Central memory CD4-positive, alpha-beta T cell (primary cell): ENCODE results near the gene FKRP.

ENCODE experiments used
- DNase-seq: peaks from one replicate; pipeline ENCODE4 v3.0.0; 2022

FKRP gene

DNA sequence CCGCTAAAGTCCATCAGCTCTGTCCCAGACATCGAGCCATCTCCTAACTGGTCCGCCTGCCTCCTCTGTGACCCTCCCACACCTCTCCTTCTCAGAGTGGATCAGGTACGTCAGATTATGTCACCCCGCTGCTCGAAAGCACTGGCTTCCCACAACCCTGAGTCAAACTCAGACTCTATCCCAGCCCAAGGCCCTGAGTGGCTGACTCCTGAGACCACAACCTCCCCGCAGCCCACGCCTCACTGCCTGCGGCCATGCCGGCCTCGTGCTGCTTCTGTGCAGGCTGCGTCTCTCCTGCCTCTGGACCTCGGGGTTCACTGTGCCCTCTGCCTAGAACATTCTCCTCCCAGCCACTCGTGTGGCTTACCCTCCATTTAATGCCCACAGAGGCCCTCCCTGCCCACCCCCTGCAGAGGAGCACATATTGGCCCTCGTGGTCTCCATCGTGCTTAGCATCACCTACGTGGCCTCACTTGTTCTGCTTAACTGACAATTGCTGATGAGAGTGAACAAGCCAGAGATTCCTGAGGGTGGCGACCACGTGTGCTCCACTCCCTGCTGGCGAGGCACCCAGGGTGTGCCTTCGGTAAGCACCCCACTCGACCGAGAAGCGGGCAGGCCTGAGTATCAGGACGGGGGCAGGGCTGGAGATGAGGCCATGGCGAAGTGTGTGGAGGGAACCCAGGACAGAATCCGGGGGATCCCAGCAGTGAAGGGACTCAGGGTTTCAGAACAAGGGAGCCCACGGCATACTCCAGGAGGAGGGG is 13.5 kb upstream of the FKRP start:
- DNase-seq, result no peak

GRCh38 chr19:46732966-46733689 is 12.7 kb upstream of the FKRP start:
- no peak for DNase-seq

GRCh38 chr19:46733690-46734292 is 12.1 kb upstream of the FKRP start:
- DNase-seq, result no peak

DNA sequence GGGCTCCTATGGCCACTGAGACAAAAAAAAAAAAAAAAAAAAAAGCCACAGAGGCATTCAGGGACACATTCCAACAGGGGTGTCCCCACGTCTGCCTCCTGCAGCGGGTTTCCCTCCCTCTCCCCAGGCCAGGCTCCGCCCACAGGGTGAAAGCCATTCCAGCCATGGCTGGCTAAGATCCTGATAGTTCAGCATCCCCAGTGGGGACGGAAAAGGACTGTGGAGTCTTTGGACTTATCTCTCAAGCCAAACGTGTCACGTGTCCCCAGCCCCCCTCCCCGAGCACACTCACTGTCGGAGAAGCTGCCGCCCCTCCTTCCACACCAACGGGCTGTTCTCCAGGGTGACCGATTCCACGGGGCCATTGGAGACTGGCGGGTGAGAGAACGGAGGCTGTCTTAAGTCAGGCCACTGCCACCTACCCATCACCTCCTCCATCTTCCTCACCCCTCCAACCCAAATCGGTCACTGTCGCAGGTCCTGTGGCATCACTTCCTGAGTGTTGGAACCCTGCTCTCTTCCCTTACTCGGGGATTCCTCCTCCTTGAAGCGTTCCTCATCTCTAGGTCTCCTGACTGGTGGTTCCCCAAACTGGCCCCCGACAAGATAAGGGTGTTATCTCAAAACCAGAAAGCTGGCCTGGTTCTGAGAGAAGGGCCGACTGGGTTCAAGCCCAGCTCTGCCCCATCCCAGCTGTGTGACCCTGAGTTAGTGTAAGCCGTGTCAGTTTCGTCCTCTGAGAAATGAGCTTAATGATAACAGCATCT is 9.1 kb upstream of the FKRP start:
- DNase-seq, result no peak

DNA sequence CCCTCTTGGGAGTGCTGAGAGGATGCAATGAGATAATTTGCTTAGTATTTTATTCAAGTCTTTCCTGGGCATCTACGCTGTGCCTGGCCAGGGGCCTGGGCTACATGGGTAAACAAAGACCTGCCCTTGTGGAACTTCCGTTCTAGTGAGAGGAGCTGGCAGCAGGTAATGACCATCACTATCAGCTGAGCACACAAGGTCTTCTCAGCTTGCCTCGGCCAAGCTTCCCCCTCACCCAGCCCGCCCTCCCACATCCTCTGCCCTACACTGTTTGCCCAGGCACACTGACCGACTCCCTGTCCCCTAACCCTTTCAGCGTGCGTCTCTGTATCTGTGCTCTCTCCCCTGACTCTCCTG is 8.6 kb upstream of the FKRP start:
- DNase-seq, result no peak

DNA sequence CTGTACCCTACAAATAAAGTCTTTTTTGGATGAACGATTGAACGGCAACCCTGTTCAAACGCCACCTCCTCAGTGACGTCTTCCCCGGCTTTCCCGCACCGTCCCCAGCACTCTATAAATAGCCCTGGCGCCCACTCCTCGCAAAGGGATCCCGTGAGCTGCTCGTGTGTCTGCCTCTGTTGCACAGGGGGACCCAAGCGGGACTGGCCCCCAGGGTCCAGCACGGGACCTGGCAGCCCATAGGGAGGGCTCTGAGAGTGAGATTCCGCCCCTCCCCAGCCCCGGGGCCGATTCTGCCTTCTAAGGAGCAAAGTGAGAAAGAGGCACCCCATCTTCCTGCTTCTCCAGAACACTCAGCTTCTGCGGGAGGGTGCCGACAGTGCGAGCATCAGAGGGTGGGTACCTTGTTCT is 8.1 kb upstream of the FKRP start:
- DNase-seq, result no peak

- no peak for DNase-seq
These were observed 6.5 kb upstream of the FKRP start for GRCh38 chr19:46739290-46739771.

- no peak for DNase-seq
These were observed 4.4 kb upstream of the FKRP start for GRCh38 chr19:46741447-46741846.

GRCh38 chr19:46742926-46743480 is 2.9 kb upstream of the FKRP start:
- no peak for DNase-seq

DNA sequence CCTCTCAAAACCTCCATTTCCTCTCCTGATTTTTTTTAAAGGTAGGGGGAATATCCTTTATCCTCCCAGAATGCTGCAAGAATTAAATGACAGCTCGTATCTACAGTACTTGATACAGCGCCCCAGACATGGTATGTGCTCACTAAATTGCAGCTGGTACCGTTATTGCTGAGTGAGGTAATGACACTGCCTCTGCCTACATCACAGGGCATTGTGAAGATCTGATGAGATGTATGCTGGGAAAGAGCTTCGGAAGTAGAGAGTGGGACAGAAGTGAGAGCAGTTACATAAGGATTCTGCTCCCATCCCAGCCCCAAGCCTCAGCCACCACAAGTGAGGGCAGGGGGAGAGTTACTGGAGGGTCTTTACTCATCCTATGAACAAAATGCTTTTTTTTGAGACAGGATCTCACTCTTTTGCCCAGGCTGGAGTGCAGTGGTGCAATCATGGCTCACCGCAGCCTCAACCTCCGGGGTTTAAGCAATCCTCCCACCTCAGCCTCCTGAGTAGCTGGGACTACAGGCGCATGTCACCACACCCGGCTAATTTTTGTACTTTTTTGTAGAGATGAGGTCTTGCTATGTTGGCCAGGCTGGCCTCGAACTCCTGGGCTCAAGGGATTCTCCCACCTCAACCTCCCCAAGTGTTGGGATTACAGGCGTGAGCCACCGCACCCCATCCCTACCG is 1.7 kb upstream of the FKRP start:
- no peak for DNase-seq

DNA sequence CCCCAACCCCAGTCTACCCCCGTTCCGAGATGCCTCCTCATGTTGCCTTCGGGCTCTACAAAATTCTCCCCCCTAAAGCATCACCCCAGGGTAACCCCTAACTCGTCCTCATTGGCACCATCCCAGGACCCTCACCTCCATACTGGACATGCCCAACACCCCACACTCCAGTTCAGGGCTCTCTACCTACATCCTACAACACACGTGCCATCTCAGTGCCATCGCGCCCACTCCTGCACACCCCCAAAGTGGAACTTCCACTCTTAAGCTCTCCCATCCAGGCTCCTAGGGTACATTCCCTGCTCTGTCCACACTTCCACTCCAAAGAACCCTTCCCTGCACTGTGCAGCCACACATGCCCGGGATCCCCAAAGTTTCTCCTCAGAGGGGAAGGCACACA is 827 bp upstream of the FKRP start:
- no peak for DNase-seq

- peak; percentile 49 for DNase-seq
These were observed 612 bp downstream of the FKRP start, which contains the start of gene STRN4 for GRCh38 chr19:46746281-46747057. TSS of gene STRN4 (minus strand) at chr19:46746450. CDS start at chr19:46746430, 20 bp downstream.

DNA sequence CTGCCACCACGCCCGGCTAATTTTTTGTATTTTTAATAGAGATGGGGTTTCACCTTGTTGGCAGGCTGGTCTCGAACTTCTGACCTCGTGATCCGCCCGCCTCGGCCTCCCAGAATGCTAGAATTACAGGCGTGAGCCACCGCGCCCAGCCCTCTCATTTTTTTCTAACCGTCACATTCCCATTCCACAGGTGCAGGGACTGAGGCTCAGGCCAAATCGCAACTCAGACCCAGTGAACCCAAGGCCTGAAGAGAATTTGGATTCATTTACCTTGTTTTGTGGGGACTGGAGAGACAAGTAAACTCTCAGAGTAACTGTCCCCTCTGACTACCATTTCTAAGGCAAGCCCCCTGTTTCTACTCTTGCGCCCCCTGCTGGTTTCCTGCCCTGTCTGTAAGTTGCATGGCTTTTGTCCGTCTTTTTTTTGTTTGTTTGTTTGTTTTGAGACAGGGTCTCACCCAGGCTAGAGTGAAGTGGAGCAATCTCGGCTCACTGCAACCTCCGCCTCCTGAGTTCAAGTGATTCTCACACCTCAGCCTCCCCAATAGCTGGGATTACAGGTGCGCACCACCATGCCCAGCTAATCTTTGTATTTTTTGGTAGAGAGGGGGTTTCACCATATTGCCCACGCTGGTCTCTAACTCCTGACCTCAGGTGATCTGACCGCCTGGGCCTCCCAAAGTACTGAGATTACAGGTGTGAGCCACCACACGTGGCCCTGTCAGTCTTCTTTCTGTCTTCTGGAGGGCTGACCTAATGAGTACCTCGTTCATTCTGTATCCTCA is 2.7 kb downstream of the FKRP start:
- peak; percentile 57 for DNase-seq

GRCh38 chr19:46753420-46754155 is 7.7 kb downstream of the FKRP start:
- DNase-seq, result peak; percentile 59

- no peak for DNase-seq
These were observed 9.4 kb downstream of the FKRP start for GRCh38 chr19:46755077-46755852.

- no peak for DNase-seq
These were observed 10.1 kb downstream of the FKRP start for GRCh38 chr19:46755853-46756543.

DNA sequence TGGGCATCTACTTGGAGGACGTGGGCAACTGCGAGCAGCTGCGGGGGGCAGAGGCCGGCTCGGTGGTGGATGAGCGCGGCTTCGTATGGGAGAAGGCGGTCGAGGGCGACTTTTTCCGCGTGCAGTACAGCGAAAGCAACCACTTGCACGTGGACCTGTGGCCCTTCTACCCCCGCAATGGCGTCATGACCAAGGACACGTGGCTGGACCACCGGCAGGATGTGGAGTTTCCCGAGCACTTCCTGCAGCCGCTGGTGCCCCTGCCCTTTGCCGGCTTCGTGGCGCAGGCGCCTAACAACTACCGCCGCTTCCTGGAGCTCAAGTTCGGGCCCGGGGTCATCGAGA is 10.7 kb downstream of the FKRP start:
- DNase-seq, result no peak

GRCh38 chr19:46759206-46759605 is 13.3 kb downstream of the FKRP start:
- no peak for DNase-seq
